Measurements from ENCODE around the gene CD2AP.

Gene CD2AP

DNA sequence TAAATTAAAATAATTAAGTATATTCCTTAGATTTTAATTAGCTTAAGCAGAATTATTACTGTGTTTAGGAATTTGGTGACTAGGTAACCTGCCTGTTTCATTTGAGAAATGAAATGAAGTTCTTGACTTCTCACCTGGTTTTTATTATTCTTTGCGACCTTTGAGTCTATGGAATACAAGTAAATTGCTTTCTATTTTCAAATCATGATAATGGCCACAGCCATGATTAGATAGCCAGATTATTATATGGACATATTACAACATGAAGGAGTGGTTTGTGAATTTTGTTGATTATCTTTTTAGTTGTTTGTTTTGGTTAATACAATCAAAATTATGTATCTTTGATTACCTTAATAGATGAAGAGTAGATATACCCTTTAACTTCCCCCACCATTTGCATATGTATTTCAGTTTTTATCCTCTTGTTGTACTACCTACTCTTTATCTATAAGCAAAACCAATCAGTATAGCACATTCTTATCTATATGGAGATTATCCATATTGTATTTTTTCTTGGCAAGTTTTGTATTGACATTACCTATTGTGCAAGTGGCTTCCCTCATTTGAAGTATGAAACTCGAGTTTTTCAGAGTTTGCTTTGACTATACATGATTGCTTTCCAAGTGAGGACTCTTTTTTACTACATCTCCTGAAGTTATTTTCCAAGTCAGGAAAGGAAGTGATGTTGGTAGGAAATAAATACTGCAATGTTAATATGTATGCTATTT, 47.9 kb downstream of the CD2AP start:
- Histone ChIP-seq H3K9me3 (ENCODE audit: control insufficient read depth in 2 of 2, low read length in 2 of 2) (no peaks in the 10 kb centered on the region), H3K36me3 (ENCODE audit: control insufficient read depth in 2 of 2, insufficient read depth in 2 of 2, low read length in 2 of 2) (peaks cover 6 to 8% of the 10 kb centered on the region in 2 donors), H3K27ac (ENCODE audit: low read depth in 2 of 2, low read length in 2 of 2) (peak overlapping the region; percentile 11 to 61), H3K9ac (ENCODE audit: low read depth in 1 of 2, low read length in 2 of 2) (no peak overlapping the region), H3K4me1 (ENCODE audit: control insufficient read depth in 2 of 2, insufficient read depth in 2 of 2, low read length in 2 of 2) (peaks cover 5 to 19% of the 10 kb centered on the region in 2 donors), H3K27me3 (ENCODE audit: control insufficient read depth in 2 of 2, insufficient read depth in 2 of 2, low read length in 2 of 2) (no peaks in the 10 kb centered on the region), H3K4me3 (ENCODE audit: low read length in 2 of 2) (no peak overlapping the region)

DNA sequence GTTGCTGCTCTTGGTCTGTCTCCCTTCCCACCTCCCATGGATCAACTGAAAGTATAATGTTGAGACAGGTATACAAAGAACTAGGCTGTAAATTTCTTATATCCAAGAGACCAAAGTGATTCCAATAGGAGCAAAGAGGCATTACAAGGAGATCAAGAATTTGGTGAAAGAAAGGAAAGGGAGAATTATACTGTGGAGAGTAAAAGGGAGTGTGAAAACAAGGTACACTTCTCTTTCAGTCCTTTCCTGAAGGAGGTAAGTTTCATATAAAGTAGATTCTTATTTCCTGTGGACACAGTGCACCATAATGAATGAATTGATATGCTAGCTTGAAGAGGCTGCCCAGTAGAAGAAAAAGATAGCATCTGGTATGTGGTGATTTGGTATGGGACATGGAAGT, 49.7 kb downstream of the CD2AP start:
- peaks cover 6 to 8% of the 10 kb centered on the region in 2 donors for H3K36me3 ChIP-seq (ENCODE audit: control insufficient read depth in 2 of 2, insufficient read depth in 2 of 2, low read length in 2 of 2)
- H3K9me3 ChIP-seq (ENCODE audit: control insufficient read depth in 2 of 2, low read length in 2 of 2) = no peaks in the 10 kb centered on the region
- H3K4me3 ChIP-seq (ENCODE audit: low read length in 2 of 2) = no peak overlapping the region
- no peak overlapping the region for H3K27ac ChIP-seq (ENCODE audit: low read depth in 2 of 2, low read length in 2 of 2)
- H3K4me1 ChIP-seq (ENCODE audit: control insufficient read depth in 2 of 2, insufficient read depth in 2 of 2, low read length in 2 of 2) = peaks cover 4 to 9% of the 10 kb centered on the region in 2 donors
- no peak overlapping the region for H3K9ac ChIP-seq (ENCODE audit: low read depth in 1 of 2, low read length in 2 of 2)
- H3K27me3 ChIP-seq (ENCODE audit: control insufficient read depth in 2 of 2, insufficient read depth in 2 of 2, low read length in 2 of 2) = no peaks in the 10 kb centered on the region

DNA sequence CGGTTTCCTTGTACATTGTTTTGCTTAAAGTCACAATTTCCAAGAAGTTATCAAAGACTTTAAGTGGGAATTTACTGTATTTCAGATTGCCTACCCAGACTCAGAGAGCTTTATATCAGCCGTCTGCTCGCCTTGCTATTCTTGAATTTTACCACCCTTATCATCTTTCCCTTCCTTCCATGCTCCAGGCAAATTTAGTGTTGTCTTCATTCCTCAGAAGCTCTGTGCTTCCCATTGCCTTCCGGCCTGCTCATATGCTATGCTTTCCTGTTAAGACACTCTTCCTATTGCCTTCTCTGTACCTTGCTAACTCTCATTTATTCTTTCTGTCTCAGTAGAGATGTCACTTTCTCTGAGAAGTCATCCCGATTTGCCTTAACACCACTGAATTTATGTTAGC, 52.1 kb downstream of the CD2AP start:
- no peak overlapping the region for H3K9ac ChIP-seq (ENCODE audit: low read depth in 1 of 2, low read length in 2 of 2)
- no peak overlapping the region for H3K4me3 ChIP-seq (ENCODE audit: low read length in 2 of 2)
- H3K4me1 ChIP-seq (ENCODE audit: control insufficient read depth in 2 of 2, insufficient read depth in 2 of 2, low read length in 2 of 2) = peaks cover under 1 to 7% of the 10 kb centered on the region in 2 donors
- peaks cover 10 to 20% of the 10 kb centered on the region in 2 donors for H3K36me3 ChIP-seq (ENCODE audit: control insufficient read depth in 2 of 2, insufficient read depth in 2 of 2, low read length in 2 of 2)
- no peaks in the 10 kb centered on the region for H3K27me3 ChIP-seq (ENCODE audit: control insufficient read depth in 2 of 2, insufficient read depth in 2 of 2, low read length in 2 of 2)
- H3K27ac ChIP-seq (ENCODE audit: low read depth in 2 of 2, low read length in 2 of 2) = no peak overlapping the region
- no peaks in the 10 kb centered on the region for H3K9me3 ChIP-seq (ENCODE audit: control insufficient read depth in 2 of 2, low read length in 2 of 2)

DNA sequence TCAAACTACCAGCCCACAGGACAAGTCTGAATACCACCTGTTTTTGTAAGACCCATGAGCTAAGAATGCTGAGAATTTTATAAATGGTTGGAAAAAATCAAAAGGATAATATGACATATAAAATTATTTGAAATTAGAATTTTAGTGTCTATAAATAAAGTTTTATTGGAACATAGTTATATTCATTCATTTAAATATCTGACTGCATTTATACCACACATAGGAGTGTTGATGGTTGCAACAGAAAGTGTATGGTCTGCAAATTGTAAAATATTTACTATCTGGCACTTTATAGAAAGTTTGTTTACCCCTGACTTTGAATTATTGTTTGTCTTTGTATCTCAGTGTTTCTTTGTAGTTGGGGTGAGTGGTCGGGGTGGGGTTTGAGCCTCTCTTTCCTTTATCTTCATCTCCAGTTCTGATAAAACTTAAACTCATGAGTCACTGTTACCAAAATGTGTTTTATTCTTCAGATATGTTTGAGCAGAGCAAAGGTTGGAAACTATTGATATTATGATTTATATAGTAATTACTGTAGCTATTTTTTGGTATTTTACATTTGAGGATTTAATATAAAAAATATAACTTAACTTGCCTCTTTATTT, 55.5 kb downstream of the CD2AP start:
- Histone ChIP-seq H3K27me3 (ENCODE audit: control insufficient read depth in 2 of 2, insufficient read depth in 2 of 2, low read length in 2 of 2) (no peaks in the 10 kb centered on the region), H3K9ac (ENCODE audit: low read depth in 1 of 2, low read length in 2 of 2) (no peak overlapping the region), H3K4me3 (ENCODE audit: low read length in 2 of 2) (no peak overlapping the region)

DNA sequence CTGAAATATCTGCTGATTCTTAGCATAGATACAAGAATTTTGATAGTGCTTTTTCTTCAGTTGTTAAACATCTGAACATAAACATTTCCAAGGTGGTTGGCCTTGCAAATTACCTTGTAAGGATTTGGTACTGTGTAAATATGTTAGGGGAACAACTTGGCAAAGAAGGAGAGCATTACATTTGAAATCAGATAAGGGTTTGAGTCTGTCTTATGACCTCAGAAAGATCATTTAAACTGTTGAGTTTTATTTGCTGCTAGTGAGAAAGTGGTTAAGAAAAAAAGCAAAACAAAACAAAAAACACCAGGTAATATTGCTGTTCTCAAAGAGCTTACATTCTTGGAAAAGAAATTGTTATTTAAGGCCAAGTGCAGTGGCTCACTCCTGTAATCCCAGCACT, 56.5 kb downstream of the CD2AP start:
- H3K9ac ChIP-seq (ENCODE audit: low read depth in 1 of 2, low read length in 2 of 2) = no peak overlapping the region
- no peak overlapping the region for H3K4me3 ChIP-seq (ENCODE audit: low read length in 2 of 2)
- H3K4me1 ChIP-seq (ENCODE audit: control insufficient read depth in 2 of 2, insufficient read depth in 2 of 2, low read length in 2 of 2) = peaks cover 9% of the 10 kb centered on the region in 2 donors
- no peaks in the 10 kb centered on the region for H3K27me3 ChIP-seq (ENCODE audit: control insufficient read depth in 2 of 2, insufficient read depth in 2 of 2, low read length in 2 of 2)
- peaks cover 5 to 17% of the 10 kb centered on the region in 2 donors for H3K36me3 ChIP-seq (ENCODE audit: control insufficient read depth in 2 of 2, insufficient read depth in 2 of 2, low read length in 2 of 2)
- H3K9me3 ChIP-seq (ENCODE audit: control insufficient read depth in 2 of 2, low read length in 2 of 2) = no peaks in the 10 kb centered on the region
- no peak overlapping the region for H3K27ac ChIP-seq (ENCODE audit: low read depth in 2 of 2, low read length in 2 of 2)

More for the DNA sequence above, 55.5 kb downstream of the CD2AP start:
- peaks cover 5 to 17% of the 10 kb centered on the region in 2 donors for H3K36me3 ChIP-seq (ENCODE audit: control insufficient read depth in 2 of 2, insufficient read depth in 2 of 2, low read length in 2 of 2)
- H3K27ac ChIP-seq (ENCODE audit: low read depth in 2 of 2, low read length in 2 of 2) = no peak overlapping the region
- peaks cover 9% of the 10 kb centered on the region in 2 donors for H3K4me1 ChIP-seq (ENCODE audit: control insufficient read depth in 2 of 2, insufficient read depth in 2 of 2, low read length in 2 of 2)
- H3K9me3 ChIP-seq (ENCODE audit: control insufficient read depth in 2 of 2, low read length in 2 of 2) = no peaks in the 10 kb centered on the region

DNA sequence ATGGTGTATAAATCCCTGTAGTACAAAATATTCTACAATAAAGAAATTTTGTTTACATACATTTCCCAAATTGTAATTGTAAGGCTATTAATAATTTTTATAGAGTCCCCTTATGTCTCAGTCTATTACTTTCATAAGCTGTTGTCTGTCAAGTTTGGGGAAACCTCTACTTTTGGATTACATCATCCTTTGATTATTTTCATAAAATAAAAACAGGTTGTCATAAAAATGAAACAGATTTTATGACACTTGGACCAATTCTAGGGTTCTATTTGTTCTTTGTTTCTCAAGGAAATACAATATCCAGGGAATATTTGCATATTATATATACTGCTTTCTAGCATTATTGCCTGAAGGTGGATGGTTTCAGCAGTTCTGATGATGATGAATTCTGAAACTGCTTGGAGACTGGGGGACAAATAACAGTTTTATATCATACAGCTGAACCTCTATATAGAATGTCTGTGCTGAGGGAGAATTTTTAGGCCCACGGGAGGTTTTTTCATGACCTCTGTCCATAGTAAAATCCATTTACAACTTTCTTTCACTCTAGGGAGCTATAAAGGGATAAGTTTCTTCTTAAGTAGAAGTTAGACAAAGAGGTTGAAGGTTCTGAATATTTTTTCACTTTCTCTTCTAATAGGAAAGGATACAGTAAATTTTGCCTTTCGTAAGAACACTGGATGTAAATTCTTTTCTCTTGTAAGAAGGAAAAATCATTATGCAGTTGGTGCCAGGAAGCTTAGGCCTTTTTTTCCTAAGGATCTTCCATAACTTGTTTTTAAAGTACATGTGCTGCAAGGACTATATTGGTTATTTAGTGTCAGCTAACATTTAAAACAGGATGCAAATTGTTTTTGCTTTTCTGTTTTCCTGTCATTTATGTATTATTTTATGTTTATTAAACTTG, 58.0 kb downstream of the CD2AP start:
- peak overlapping the region in 1 of 2 donors; percentile 39 for H3K27ac ChIP-seq (ENCODE audit: low read depth in 2 of 2, low read length in 2 of 2)
- H3K27me3 ChIP-seq (ENCODE audit: control insufficient read depth in 2 of 2, insufficient read depth in 2 of 2, low read length in 2 of 2) = no peaks in the 10 kb centered on the region
- H3K9ac ChIP-seq (ENCODE audit: low read depth in 1 of 2, low read length in 2 of 2) = no peak overlapping the region
- peaks cover 10 to 17% of the 10 kb centered on the region in 2 donors for H3K36me3 ChIP-seq (ENCODE audit: control insufficient read depth in 2 of 2, insufficient read depth in 2 of 2, low read length in 2 of 2)
- H3K4me3 ChIP-seq (ENCODE audit: low read length in 2 of 2) = no peak overlapping the region
- no peaks in the 10 kb centered on the region for H3K9me3 ChIP-seq (ENCODE audit: control insufficient read depth in 2 of 2, low read length in 2 of 2)
- peaks cover 9% of the 10 kb centered on the region in 2 donors for H3K4me1 ChIP-seq (ENCODE audit: control insufficient read depth in 2 of 2, insufficient read depth in 2 of 2, low read length in 2 of 2)

DNA sequence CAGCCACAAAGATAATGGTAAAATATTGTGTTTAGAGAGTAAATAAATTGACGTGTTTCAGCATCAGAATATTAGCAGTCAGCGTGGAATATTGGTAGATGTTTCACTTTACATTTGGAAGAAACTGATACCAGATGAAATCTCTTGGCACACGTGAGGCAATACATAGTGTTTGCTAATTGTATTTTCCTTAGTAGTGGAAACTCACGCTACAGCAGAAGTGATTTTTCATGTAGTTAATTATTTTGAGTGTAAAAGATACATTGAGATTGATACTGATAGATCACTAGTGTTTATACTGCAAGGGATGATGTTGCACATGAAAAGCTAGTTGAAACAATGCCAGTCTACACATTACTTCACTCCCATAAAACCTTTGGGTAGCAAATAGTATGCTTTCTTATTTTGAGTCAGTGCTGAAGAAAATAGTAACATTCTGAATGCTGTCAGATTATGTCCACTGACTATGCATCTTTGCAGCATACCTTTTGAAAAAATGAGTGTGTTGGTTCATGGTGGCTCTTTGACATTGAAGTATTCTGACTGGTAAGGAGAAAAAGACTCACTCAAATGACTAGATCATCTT, 59.3 kb downstream of the CD2AP start:
- Histone ChIP-seq H3K9ac (ENCODE audit: low read depth in 1 of 2, low read length in 2 of 2) (no peak overlapping the region), H3K9me3 (ENCODE audit: control insufficient read depth in 2 of 2, low read length in 2 of 2) (no peaks in the 10 kb centered on the region), H3K4me1 (ENCODE audit: control insufficient read depth in 2 of 2, insufficient read depth in 2 of 2, low read length in 2 of 2) (peaks cover 9% of the 10 kb centered on the region in 2 donors), H3K36me3 (ENCODE audit: control insufficient read depth in 2 of 2, insufficient read depth in 2 of 2, low read length in 2 of 2) (peaks cover 10 to 17% of the 10 kb centered on the region in 2 donors), H3K4me3 (ENCODE audit: low read length in 2 of 2) (no peak overlapping the region), H3K27ac (ENCODE audit: low read depth in 2 of 2, low read length in 2 of 2) (no peak overlapping the region), H3K27me3 (ENCODE audit: control insufficient read depth in 2 of 2, insufficient read depth in 2 of 2, low read length in 2 of 2) (no peaks in the 10 kb centered on the region)

DNA sequence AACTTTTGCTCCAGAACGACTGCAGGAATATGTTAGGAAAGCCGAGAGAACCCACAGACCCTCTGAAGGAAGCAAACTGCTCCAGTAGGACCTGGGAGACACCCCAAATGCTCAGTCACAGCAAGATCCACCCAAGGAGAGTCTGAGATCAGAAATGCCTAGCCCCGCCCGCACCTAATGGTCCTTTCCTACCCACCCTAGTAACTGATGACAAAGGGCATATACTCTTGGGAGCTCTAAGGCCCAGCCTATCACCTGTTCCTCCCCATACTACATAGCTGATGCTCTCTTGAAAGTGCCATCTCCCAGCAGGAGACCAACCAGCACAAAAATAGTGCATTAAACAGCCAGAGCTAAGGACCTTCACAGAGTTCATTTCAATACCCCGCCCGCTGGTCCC, 67.6 kb downstream of the CD2AP start:
- H3K4me1 ChIP-seq (ENCODE audit: control insufficient read depth in 2 of 2, insufficient read depth in 2 of 2, low read length in 2 of 2) = no peaks in the 10 kb centered on the region
- peaks cover 14 to 27% of the 10 kb centered on the region in 2 donors for H3K36me3 ChIP-seq (ENCODE audit: control insufficient read depth in 2 of 2, insufficient read depth in 2 of 2, low read length in 2 of 2)
- no peak overlapping the region for H3K27ac ChIP-seq (ENCODE audit: low read depth in 2 of 2, low read length in 2 of 2)
- no peaks in the 10 kb centered on the region for H3K27me3 ChIP-seq (ENCODE audit: control insufficient read depth in 2 of 2, insufficient read depth in 2 of 2, low read length in 2 of 2)
- no peaks in the 10 kb centered on the region for H3K9me3 ChIP-seq (ENCODE audit: control insufficient read depth in 2 of 2, low read length in 2 of 2)
- no peak overlapping the region for H3K9ac ChIP-seq (ENCODE audit: low read depth in 1 of 2, low read length in 2 of 2)
- H3K4me3 ChIP-seq (ENCODE audit: low read length in 2 of 2) = no peak overlapping the region

DNA sequence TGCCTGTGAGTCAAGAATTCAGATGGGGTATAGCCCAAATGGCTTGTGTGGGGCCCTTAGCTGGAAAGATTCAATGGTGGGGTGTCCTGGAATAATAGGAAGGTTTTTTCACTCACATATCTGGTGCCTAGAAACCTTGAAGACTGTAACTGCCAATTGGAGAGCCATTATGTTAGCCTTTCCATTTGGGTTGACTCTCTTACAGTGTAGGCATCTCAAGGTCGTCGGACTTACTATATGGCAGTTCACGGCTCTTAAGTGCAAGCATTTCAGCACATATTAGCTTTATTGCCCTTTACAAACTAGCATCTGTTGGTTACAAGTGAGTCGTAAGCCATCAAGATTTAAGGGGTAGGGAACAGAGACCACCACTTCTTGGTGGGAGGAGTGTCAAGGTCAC, 74.1 kb downstream of the CD2AP start:
- H3K9ac ChIP-seq (ENCODE audit: low read depth in 1 of 2, low read length in 2 of 2) = no peak overlapping the region
- H3K9me3 ChIP-seq (ENCODE audit: control insufficient read depth in 2 of 2, low read length in 2 of 2) = no peaks in the 10 kb centered on the region
- H3K4me3 ChIP-seq (ENCODE audit: low read length in 2 of 2) = no peak overlapping the region
- no peaks in the 10 kb centered on the region for H3K4me1 ChIP-seq (ENCODE audit: control insufficient read depth in 2 of 2, insufficient read depth in 2 of 2, low read length in 2 of 2)
- no peaks in the 10 kb centered on the region for H3K27me3 ChIP-seq (ENCODE audit: control insufficient read depth in 2 of 2, insufficient read depth in 2 of 2, low read length in 2 of 2)
- peaks cover 4 to 15% of the 10 kb centered on the region in 2 donors for H3K36me3 ChIP-seq (ENCODE audit: control insufficient read depth in 2 of 2, insufficient read depth in 2 of 2, low read length in 2 of 2)
- no peak overlapping the region for H3K27ac ChIP-seq (ENCODE audit: low read depth in 2 of 2, low read length in 2 of 2)
